Stomach (tissue), 4 donors: ENCODE data around the gene GNPTAB.

Experiments
- POLR2A ChIP-seq, 4 donors: fragments of 450-650 bp; IDR thresholded peaks; one replicate each; pipeline ENCODE4 v1.6.1; 2016; ENCODE audit warnings: antibody characterized with exemption in 4 of 4, control low read depth in 2 of 4, mild to moderate bottlenecking in 1 of 4, moderate library complexity in 1 of 4
- TF ChIP-seq, protein P1 (sequence below), 7 experiments: fragments of 450-650 bp in 4 of 7; fragments of 200-600 bp in 3 of 7; sonication (generic) in 3 of 7; IDR thresholded peaks; one replicate each; pipeline ENCODE4 v1.5.1; 2016 to 2019; ENCODE audit warnings: antibody characterized with exemption in 7 of 7, control low read depth in 2 of 7, mild to moderate bottlenecking in 1 of 7

DNA sequence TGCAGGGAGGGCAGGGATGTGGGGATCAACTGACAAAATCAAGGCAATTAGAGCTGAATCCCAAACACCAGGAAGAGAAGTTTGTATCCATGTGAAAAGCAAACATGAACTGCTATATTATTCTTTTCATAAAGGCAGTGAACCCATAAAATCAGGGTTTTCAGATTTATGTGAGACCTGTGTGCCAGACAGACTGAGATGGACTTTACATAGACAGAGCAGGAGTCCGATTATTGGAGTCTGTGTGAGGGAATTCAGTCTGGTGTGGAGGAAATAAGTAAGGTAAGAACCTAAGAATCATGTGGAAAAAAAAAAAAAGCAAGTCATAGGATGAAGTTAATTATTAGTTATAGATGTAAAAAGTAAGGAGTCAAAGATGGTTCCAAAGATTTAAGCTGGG lies 46.4 kb downstream of the GNPTAB start:
- TF ChIP-seq, protein P1, sequence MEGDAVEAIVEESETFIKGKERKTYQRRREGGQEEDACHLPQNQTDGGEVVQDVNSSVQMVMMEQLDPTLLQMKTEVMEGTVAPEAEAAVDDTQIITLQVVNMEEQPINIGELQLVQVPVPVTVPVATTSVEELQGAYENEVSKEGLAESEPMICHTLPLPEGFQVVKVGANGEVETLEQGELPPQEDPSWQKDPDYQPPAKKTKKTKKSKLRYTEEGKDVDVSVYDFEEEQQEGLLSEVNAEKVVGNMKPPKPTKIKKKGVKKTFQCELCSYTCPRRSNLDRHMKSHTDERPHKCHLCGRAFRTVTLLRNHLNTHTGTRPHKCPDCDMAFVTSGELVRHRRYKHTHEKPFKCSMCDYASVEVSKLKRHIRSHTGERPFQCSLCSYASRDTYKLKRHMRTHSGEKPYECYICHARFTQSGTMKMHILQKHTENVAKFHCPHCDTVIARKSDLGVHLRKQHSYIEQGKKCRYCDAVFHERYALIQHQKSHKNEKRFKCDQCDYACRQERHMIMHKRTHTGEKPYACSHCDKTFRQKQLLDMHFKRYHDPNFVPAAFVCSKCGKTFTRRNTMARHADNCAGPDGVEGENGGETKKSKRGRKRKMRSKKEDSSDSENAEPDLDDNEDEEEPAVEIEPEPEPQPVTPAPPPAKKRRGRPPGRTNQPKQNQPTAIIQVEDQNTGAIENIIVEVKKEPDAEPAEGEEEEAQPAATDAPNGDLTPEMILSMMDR (IDR thresholded peaks at IDR 0.05): no peak
- no peak for TF ChIP-seq POLR2A (IDR thresholded peaks at IDR 0.05)
